ENCODE data around the gene ATXN7L2.

Gene ATXN7L2

GRCh38 chr1:109499661-109500536 is 16.2 kb downstream of the ATXN7L2 start:
- DNase-seq, result peak; percentile 74

- no peak for DNase-seq
Measured at GRCh38 chr1:109500941-109501381, 17.3 kb downstream of the ATXN7L2 start.

GRCh38 chr1:109501644-109502363 is 18.1 kb downstream of the ATXN7L2 start:
- DNase-seq, result no peak

- DNase-seq, result peak; percentile 50
Measured at GRCh38 chr1:109502364-109502851, 18.7 kb downstream of the ATXN7L2 start.

- no peak for DNase-seq
Measured at GRCh38 chr1:109503935-109504334, 20.2 kb downstream of the ATXN7L2 start.

- DNase-seq, result no peak
Measured at GRCh38 chr1:109504974-109505373, 21.3 kb downstream of the ATXN7L2 start.

GRCh38 chr1:109508001-109508872 is 24.5 kb downstream of the ATXN7L2 start:
- no peak for DNase-seq

GRCh38 chr1:109508873-109509175 is 25.1 kb downstream of the ATXN7L2 start:
- no peak for DNase-seq

- DNase-seq, result peak; percentile 76
Measured at GRCh38 chr1:109509176-109510134, 25.8 kb downstream of the ATXN7L2 start, which contains the start of gene AMIGO1. Gene AMIGO1, minus strand, starts transcription at chr1:109509727. Its CDS starts 815 bp downstream, at chr1:109508912.

GRCh38 chr1:109513110-109513710 is 29.5 kb downstream of the ATXN7L2 start:
- no peak for DNase-seq

GRCh38 chr1:109514846-109515245 is 31.1 kb downstream of the ATXN7L2 start:
- no peak for DNase-seq

- no peak for DNase-seq
Measured at GRCh38 chr1:109516872-109517271, 33.2 kb downstream of the ATXN7L2 start.

- no peak for DNase-seq
Measured at GRCh38 chr1:109517337-109517736, 33.6 kb downstream of the ATXN7L2 start.

- DNase-seq, result no peak
Measured at GRCh38 chr1:109521002-109521951, 37.6 kb downstream of the ATXN7L2 start.

- no peak for DNase-seq
Measured at GRCh38 chr1:109522026-109522425, 38.3 kb downstream of the ATXN7L2 start.

GRCh38 chr1:109523706-109524105 is 40.0 kb downstream of the ATXN7L2 start:
- no peak for DNase-seq

GRCh38 chr1:109527098-109527811 is 43.5 kb downstream of the ATXN7L2 start:
- no peak for DNase-seq

- no peak for DNase-seq
Measured at GRCh38 chr1:109527846-109528695, 44.4 kb downstream of the ATXN7L2 start.
